SK-N-SH (cell line): ENCODE results near the gene INHBB. TPM values are rescaled to one million over a fixed set of nuclear protein-coding genes. Genes with fewer than 3 reads are reported as not detected.
"Not testable (repeated sequence)": the region's sequence is repeated elsewhere in the genome, so short reads cannot be mapped to it uniquely, and the experiment has no call there.

Experiments used
- CTCF ChIA-PET: fragments of 300-600, 350-600 bp; formaldehyde crosslinking; extraction: SDS; loops from one replicate; lab custom pipeline; 2021; lab: Yijun Ruan, JAX
- POLR2A ChIA-PET: fragments of 350-600 bp; sonication (Branson Sonifier 250); formaldehyde crosslinking; extraction: SDS; loops from one replicate; lab custom pipeline; 2020; ENCODE audit warnings: antibody characterized with exemption, inconsistent platforms; lab: Yijun Ruan, JAX
- DNase-seq: peaks from one replicate; pipeline ENCODE4 v3.0.0; 2012
- H2AFZ ChIP-seq: fragments of 200-600 bp; sonication (generic); 2 replicates; pipeline ENCODE4 v1.8.1; 2016; ENCODE audit warnings: antibody characterized with exemption, mild to moderate bottlenecking, low read depth
- H3F3A ChIP-seq: fragments of 200-600 bp; sonication (generic); replicated peaks from 2 replicates; pipeline ENCODE3; 2016; ENCODE audit warnings: antibody characterized with exemption, mild to moderate bottlenecking; ENCODE audit not compliant: insufficient read depth
- H3K27ac ChIP-seq, 2 experiments: fragments of 200-500 bp in 1 of 2; fragments of 200-600 bp in 1 of 2; sonication (Bioruptor generic) in 1 of 2; sonication (generic), shearing (Covaris generic) in 1 of 2; 2 replicates each; pipeline versions ENCODE4 v1.5.1 to v1.6.1; 2014 to 2016; ENCODE audit warnings: low read depth in 2 of 2, inconsistent platforms in 1 of 2, low read length in 1 of 2, mild to moderate bottlenecking in 1 of 2, mixed read lengths in 1 of 2
- H3K27me3 ChIP-seq: fragments of 200-600 bp; sonication (generic), shearing (Covaris generic); 2 replicates; pipeline ENCODE4 v1.6.1; 2016; ENCODE audit warnings: mixed run types; ENCODE audit not compliant: insufficient read depth
- H3K36me3 ChIP-seq, 2 experiments: fragments of 200-500 bp in 1 of 2; fragments of 200-600 bp in 1 of 2; sonication (Bioruptor generic) in 1 of 2; sonication (generic) in 1 of 2; replicated peaks in 1 of 2; 2 replicates each; pipeline versions ENCODE3 to v1.5.1; 2014 to 2016; ENCODE audit warnings: low read length in 1 of 2, mild to moderate bottlenecking in 1 of 2; ENCODE audit not compliant: insufficient read depth in 2 of 2, control insufficient read depth in 1 of 2
- H3K4me1 ChIP-seq, 2 experiments: fragments of 200-500 bp in 1 of 2; fragments of 200-600 bp in 1 of 2; sonication (Bioruptor generic) in 1 of 2; sonication (generic), shearing (Covaris generic) in 1 of 2; 2 replicates each; pipeline versions ENCODE4 v1.5.1 to v1.6.1; 2014 to 2016; ENCODE audit warnings: low read depth in 1 of 2, low read length in 1 of 2, mixed run types in 1 of 2; ENCODE audit not compliant: insufficient read depth in 2 of 2, control insufficient read depth in 1 of 2
- H3K4me2 ChIP-seq: fragments of 200-600 bp; sonication (generic), shearing (Covaris generic); 2 replicates; pipeline ENCODE4 v1.6.1; 2017; ENCODE audit warnings: mixed run types
- H3K4me3 ChIP-seq, 2 experiments: fragments of 200-500 bp in 1 of 2; fragments of 200-600 bp in 1 of 2; sonication (Bioruptor generic) in 1 of 2; sonication (generic), shearing (Covaris generic) in 1 of 2; 2 replicates each; pipeline versions ENCODE4 v1.5.1 to v1.8.1; 2014 to 2016; ENCODE audit warnings: low read depth in 2 of 2, inconsistent platforms in 1 of 2, low read length in 1 of 2, mild to moderate bottlenecking in 1 of 2, mixed read lengths in 1 of 2, moderate library complexity in 1 of 2
- H3K79me2 ChIP-seq: fragments of 200-600 bp; sonication (generic); 2 replicates; pipeline ENCODE4 v1.8.1; 2017; ENCODE audit warnings: mild to moderate bottlenecking; ENCODE audit not compliant: insufficient read depth
- H3K9ac ChIP-seq: fragments of 200-600 bp; sonication (generic); 2 replicates; pipeline ENCODE4 v1.6.1; 2017; ENCODE audit warnings: mixed run types
- H3K9me2 ChIP-seq: fragments of 200-600 bp; sonication (generic); 2 replicates; pipeline ENCODE4 v1.6.1; 2017; ENCODE audit warnings: mixed run types
- H3K9me3 ChIP-seq: fragments of 200-600 bp; sonication (generic); 2 replicates; pipeline ENCODE4 v1.6.1; 2017; ENCODE audit warnings: mixed run types, mild to moderate bottlenecking, moderate library complexity
- H4K20me1 ChIP-seq: fragments of 200-600 bp; sonication (generic); 2 replicates; pipeline ENCODE4 v1.6.1; 2017; ENCODE audit warnings: mild to moderate bottlenecking, mixed run types; ENCODE audit not compliant: insufficient read depth
- FOXJ3 ChIP-seq: sonication (generic); formaldehyde crosslinking; IDR thresholded peaks from 2 replicates; pipeline ENCODE4 v1.5.1; 2020; ENCODE audit warnings: mild to moderate bottlenecking, missing genetic modification reagents
- FOXM1 ChIP-seq: IDR thresholded peaks from 2 replicates; pipeline ENCODE4 v1.4.0; 2012; ENCODE audit warnings: low read depth, mild to moderate bottlenecking
- GABPA ChIP-seq: IDR thresholded peaks from 2 replicates; pipeline ENCODE4 v1.4.0; 2012; ENCODE audit warnings: low read depth, mild to moderate bottlenecking
- PBX3 ChIP-seq: IDR thresholded peaks from 2 replicates; pipeline ENCODE4; 2012
- POLR2AphosphoS5 ChIP-seq: IDR thresholded peaks from 2 replicates; pipeline ENCODE4 v1.6.1; 2012; ENCODE audit warnings: low read depth, low read length
- RAD21 ChIP-seq: IDR thresholded peaks from 2 replicates; pipeline ENCODE4 v1.6.1; 2012; ENCODE audit warnings: mild to moderate bottlenecking, low read length
- RXRA ChIP-seq: IDR thresholded peaks from 2 replicates; pipeline ENCODE4 v1.4.0; 2012; ENCODE audit warnings: low read depth, mild to moderate bottlenecking, borderline replicate concordance
- SMC3 ChIP-seq: IDR thresholded peaks from 2 replicates; pipeline ENCODE4 v1.6.1; 2012; ENCODE audit warnings: low read depth, low read length, improper control_type of control experiment
- TEAD4 ChIP-seq: IDR thresholded peaks from 2 replicates; pipeline ENCODE4 v1.4.0; 2012; ENCODE audit warnings: mild to moderate bottlenecking, borderline replicate concordance; ENCODE audit not compliant: insufficient read depth
- WGBS: methylation state at CpG from one replicate; pipeline ENCODE4 v1.1.6; 2017; ENCODE audit warnings: low lambda C conversion rate; 5-methylcytosine and 5-hydroxymethylcytosine counted together
- polyA plus RNA-seq, 3 experiments: library from polyadenylated mRNA; depleted of rRNA; stranded (reverse); fragments of >200 nt; gene quantifications; 2 replicates each; pipeline ENCODE4 v1.2.3, GENCODE V29; 2012

INHBB gene
- polyA plus RNA-seq, 1 of the 3 experiments (the other 2 are of a cell fraction), result 0.03 TPM

- TF ChIP-seq TEAD4 (no peak), SMC3 (no peak), RXRA (no peak), FOXM1 (no peak), POLR2AphosphoS5 (no peak), GABPA (no peak), RAD21 (no peak)
Measured at GRCh38 chr2:120320318-120320851, 25.6 kb upstream of the INHBB start.

GRCh38 chr2:120320887-120321556 is 24.9 kb upstream of the INHBB start:
- H3K9me3 ChIP-seq, H3K4me2 ChIP-seq, POLR2A ChIA-PET, H3K9ac ChIP-seq, H3K4me1 ChIP-seq, H4K20me1 ChIP-seq, H3K79me2 ChIP-seq, DNase-seq, H3K27ac ChIP-seq, H3K36me3 ChIP-seq, H3K27me3 ChIP-seq, H3K9me2 ChIP-seq, H2AFZ ChIP-seq, H3K4me3 ChIP-seq, H3F3A ChIP-seq: not testable (repeated sequence)
- CTCF ChIA-PET, result interaction anchor here (1.0 to 3.8 kb wide), 3 partner anchors 8 to 360 kb away, joined by 3 to 9 read pairs (median 6); no protein-coding TSS in a partner anchor
- 80% methylated on average over 5 of the region's 5 CpGs for WGBS

More at GRCh38 chr2:120320318-120320851, 25.6 kb upstream of the INHBB start:
- Histone ChIP-seq H3K36me3 (no peaks in the 10 kb centered on the region), H3K27me3 (no peaks in the 10 kb centered on the region; the same call in 1 of the 2 replicates), H3F3A (no peaks in the 10 kb centered on the region), H3K4me1 (peaks cover 0 to 2% of the 10 kb centered on the region in 2 experiments; a peak in 1 of 4 replicates), H4K20me1 (no peaks in the 10 kb centered on the region), H3K9me2 (no peaks in the 10 kb centered on the region), H2AFZ (no peak overlapping the region), H3K4me2 (no peak overlapping the region), H3K9me3 (no peaks in the 10 kb centered on the region), H3K9ac (no peak overlapping the region), H3K27ac (no peak overlapping the region), H3K79me2 (no peaks in the 10 kb centered on the region), H3K4me3 (no peak overlapping the region)
- DNase-seq, result no peak
- ChIA-PET POLR2A (no interaction called here), CTCF (interaction anchor here (0.6 to 3.8 kb wide), 3 partner anchors 15 to 782 kb away, joined by 3 to 9 read pairs (median 4); no protein-coding TSS in a partner anchor)
- 65% methylated on average over 9 of the region's 10 CpGs for whole genome bisulfite sequencing

GRCh38 chr2:120321721-120322284 is 24.1 kb upstream of the INHBB start:
- H3K79me2 ChIP-seq, result no peaks in the 10 kb centered on the region
- no peak for TF ChIP-seq PBX3
- no peak for TF ChIP-seq FOXJ3 (CRISPR knock-in tag)
- TF ChIP-seq TEAD4, result no peak
- TF ChIP-seq, all 33 proteins: peak for 0
- Histone ChIP-seq H3K9ac (no peak overlapping the region), H3K4me1 (peaks cover 0 to 2% of the 10 kb centered on the region in 2 experiments; a peak in 1 of 4 replicates), H3K4me2 (no peak overlapping the region), H3K4me3 (no peak overlapping the region), H2AFZ (no peak overlapping the region), H3K27me3 (no peaks in the 10 kb centered on the region; the same call in 1 of the 2 replicates), H3K27ac (no peak overlapping the region), H4K20me1 (no peaks in the 10 kb centered on the region), H3K9me2 (no peaks in the 10 kb centered on the region), H3F3A (no peaks in the 10 kb centered on the region), H3K36me3 (no peaks in the 10 kb centered on the region), H3K9me3 (no peaks in the 10 kb centered on the region)
- DNase-seq, result no peak
- ChIA-PET POLR2A (no interaction called here), CTCF (interaction anchor here (1.0 to 1.3 kb wide), 3 partner anchors 8 to 359 kb away, joined by 3 to 6 read pairs (median 3); no protein-coding TSS in a partner anchor)
- WGBS, result 66% methylated on average over 10 of the region's 10 CpGs
